ENCODE measurements around the gene SCNN1B.

The SCNN1B gene

GRCh38 chr16:23345237-23345636 lies 43.1 kb downstream of the SCNN1B start:
- Histone ChIP-seq H3K27me3 (ENCODE audit: control insufficient read depth in 5 of 5, insufficient read depth in 4 of 5, low read length in 5 of 5) (no peaks in the 10 kb centered on the region), H3K4me1 (ENCODE audit: control insufficient read depth in 5 of 5, insufficient read depth in 5 of 5, low read length in 5 of 5) (no peaks in the 10 kb centered on the region), H3K36me3 (ENCODE audit: control insufficient read depth in 5 of 5, insufficient read depth in 5 of 5, low read length in 5 of 5) (no peaks in the 10 kb centered on the region), H3K9me3 (ENCODE audit: control insufficient read depth in 5 of 5, low read length in 5 of 5) (no peaks in the 10 kb centered on the region), H3K4me3 (ENCODE audit: low read depth in 1 of 5, low read length in 5 of 5) (no peak overlapping the region), H3K27ac (ENCODE audit: low read depth, low read length) (no peak overlapping the region), H3K9ac (ENCODE audit: low read length in 5 of 5) (no peak overlapping the region)

DNA sequence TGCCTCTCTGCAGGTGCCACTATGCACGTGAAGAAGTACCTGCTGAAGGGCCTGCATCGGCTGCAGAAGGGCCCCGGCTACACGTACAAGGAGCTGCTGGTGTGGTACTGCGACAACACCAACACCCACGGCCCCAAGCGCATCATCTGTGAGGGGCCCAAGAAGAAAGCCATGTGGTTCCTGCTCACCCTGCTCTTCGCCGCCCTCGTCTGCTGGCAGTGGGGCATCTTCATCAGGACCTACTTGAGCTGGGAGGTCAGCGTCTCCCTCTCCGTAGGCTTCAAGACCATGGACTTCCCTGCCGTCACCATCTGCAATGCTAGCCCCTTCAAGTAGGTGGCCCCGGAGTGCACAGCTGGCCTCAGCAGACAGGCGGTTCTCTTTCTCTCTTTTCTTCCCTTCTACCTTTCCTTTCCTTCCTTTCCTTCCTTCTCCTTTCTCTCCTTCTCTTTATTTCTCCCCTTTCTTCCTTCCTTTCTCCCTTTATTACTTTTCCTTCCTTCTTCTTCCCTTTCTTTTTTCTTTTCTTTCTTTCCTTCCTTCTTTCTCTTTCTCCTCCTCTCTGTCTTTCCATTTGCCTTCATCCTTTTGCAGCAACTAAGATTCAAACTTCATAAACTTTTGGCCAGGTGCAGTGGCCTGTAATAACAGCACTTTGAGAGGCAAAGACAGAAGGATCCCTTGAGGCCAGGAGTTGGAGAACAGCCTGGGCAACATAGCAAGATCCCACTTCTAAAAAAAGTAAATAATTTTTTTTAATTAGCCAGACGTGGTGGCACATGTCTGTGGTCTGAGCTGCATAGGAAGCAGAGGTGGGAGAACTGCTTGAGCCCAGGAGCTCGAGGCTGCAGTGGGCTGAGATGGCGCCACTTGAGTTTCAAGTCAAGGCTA lies 46.7 kb downstream of the SCNN1B start:
- peaks cover 0 to 5% (median 3%) of the 10 kb centered on the region in 5 donors for H3K9me3 ChIP-seq (ENCODE audit: control insufficient read depth in 5 of 5, low read length in 5 of 5)
- no peaks in the 10 kb centered on the region for H3K4me1 ChIP-seq (ENCODE audit: control insufficient read depth in 5 of 5, insufficient read depth in 5 of 5, low read length in 5 of 5)
- no peak overlapping the region for H3K4me3 ChIP-seq (ENCODE audit: low read depth in 1 of 5, low read length in 5 of 5)
- H3K27me3 ChIP-seq (ENCODE audit: control insufficient read depth in 5 of 5, insufficient read depth in 4 of 5, low read length in 5 of 5) = no peaks in the 10 kb centered on the region
- H3K27ac ChIP-seq (ENCODE audit: low read depth, low read length) = no peak overlapping the region
- no peaks in the 10 kb centered on the region for H3K36me3 ChIP-seq (ENCODE audit: control insufficient read depth in 5 of 5, insufficient read depth in 5 of 5, low read length in 5 of 5)
- H3K9ac ChIP-seq (ENCODE audit: low read length in 5 of 5) = no peak overlapping the region

DNA sequence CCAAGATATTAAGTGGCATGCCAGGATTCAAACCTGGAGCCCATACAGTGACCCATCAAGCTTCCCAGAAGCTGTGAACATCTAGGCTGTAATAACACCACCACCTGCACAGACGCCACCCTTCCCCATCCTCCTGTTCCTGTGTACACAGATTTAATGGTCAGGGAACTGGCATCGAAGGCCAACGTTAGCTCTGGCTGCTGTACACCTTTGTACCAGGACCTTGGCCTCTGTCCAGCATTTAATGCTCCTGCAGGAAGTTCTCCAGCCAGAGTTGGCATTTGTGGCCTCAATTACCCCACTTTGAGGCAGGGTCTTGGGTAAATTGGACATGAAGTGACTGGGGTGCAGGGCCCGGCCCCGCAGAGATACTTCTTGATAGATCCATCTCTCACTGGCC lies 49.3 kb downstream of the SCNN1B start:
- Histone ChIP-seq H3K27ac (ENCODE audit: low read depth, low read length) (no peak overlapping the region), H3K27me3 (ENCODE audit: control insufficient read depth in 5 of 5, insufficient read depth in 4 of 5, low read length in 5 of 5) (peaks cover 0 to 3% (median 0%) of the 10 kb centered on the region in 5 donors), H3K36me3 (ENCODE audit: control insufficient read depth in 5 of 5, insufficient read depth in 5 of 5, low read length in 5 of 5) (no peaks in the 10 kb centered on the region), H3K9me3 (ENCODE audit: control insufficient read depth in 5 of 5, low read length in 5 of 5) (peaks cover 0 to 5% (median 3%) of the 10 kb centered on the region in 5 donors), H3K4me3 (ENCODE audit: low read depth in 1 of 5, low read length in 5 of 5) (no peak overlapping the region), H3K4me1 (ENCODE audit: control insufficient read depth in 5 of 5, insufficient read depth in 5 of 5, low read length in 5 of 5) (no peaks in the 10 kb centered on the region), H3K9ac (ENCODE audit: low read length in 5 of 5) (no peak overlapping the region)

DNA sequence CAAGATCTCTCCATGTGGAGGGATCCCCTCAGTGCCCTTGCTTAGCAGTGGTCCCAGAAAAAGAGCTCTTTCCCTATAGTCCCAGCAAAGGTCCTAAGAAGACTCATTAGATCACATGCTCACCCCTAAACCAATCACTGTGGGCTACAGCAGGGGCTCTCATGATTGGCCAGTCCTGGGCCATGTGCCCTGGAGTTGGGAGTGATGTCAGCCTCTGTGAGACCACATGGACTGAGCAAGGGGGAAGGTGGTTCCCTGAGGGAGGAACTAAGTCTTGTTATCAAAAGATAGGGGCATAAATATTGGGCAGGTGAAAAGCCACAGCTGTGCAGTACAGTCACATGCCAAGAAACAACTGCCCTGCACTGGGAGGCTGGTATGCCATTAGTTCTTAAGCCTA lies 51.3 kb downstream of the SCNN1B start:
- H3K9ac ChIP-seq (ENCODE audit: low read length in 5 of 5) = no peak overlapping the region
- no peak overlapping the region for H3K27ac ChIP-seq (ENCODE audit: low read depth, low read length)
- H3K36me3 ChIP-seq (ENCODE audit: control insufficient read depth in 5 of 5, insufficient read depth in 5 of 5, low read length in 5 of 5) = no peaks in the 10 kb centered on the region
- peaks cover 0 to 11% (median 0%) of the 10 kb centered on the region in 5 donors for H3K27me3 ChIP-seq (ENCODE audit: control insufficient read depth in 5 of 5, insufficient read depth in 4 of 5, low read length in 5 of 5)
- H3K9me3 ChIP-seq (ENCODE audit: control insufficient read depth in 5 of 5, low read length in 5 of 5) = peaks cover 0 to 5% (median 3%) of the 10 kb centered on the region in 5 donors
- H3K4me3 ChIP-seq (ENCODE audit: low read depth in 1 of 5, low read length in 5 of 5) = no peak overlapping the region
- H3K4me1 ChIP-seq (ENCODE audit: control insufficient read depth in 5 of 5, insufficient read depth in 5 of 5, low read length in 5 of 5) = no peaks in the 10 kb centered on the region

DNA sequence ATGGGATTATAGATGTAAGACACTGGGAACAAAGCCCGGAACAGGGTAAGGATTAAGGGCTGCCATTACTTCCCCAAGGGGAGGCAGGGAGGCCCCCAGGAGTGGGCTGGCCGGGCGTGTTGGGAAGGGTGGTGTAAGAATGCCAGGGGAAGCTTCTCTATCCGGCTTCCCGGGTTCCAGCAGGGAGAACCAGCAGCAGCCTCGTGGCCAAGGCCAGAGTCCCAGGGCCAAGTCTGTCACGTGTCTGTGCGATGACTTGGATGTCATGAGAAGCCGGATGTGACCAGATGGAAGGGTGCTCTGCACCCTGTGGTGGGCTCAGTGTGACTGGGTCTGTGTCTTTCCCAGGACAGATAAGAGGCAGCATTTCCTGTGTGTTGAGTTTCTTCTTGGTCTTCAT lies 52.1 kb downstream of the SCNN1B start:
- peaks cover 0 to 12% (median 0%) of the 10 kb centered on the region in 5 donors for H3K27me3 ChIP-seq (ENCODE audit: control insufficient read depth in 5 of 5, insufficient read depth in 4 of 5, low read length in 5 of 5)
- H3K36me3 ChIP-seq (ENCODE audit: control insufficient read depth in 5 of 5, insufficient read depth in 5 of 5, low read length in 5 of 5) = no peaks in the 10 kb centered on the region
- peaks cover 0 to 5% (median 3%) of the 10 kb centered on the region in 5 donors for H3K9me3 ChIP-seq (ENCODE audit: control insufficient read depth in 5 of 5, low read length in 5 of 5)
- H3K4me1 ChIP-seq (ENCODE audit: control insufficient read depth in 5 of 5, insufficient read depth in 5 of 5, low read length in 5 of 5) = peaks cover 0 to 2% (median 0%) of the 10 kb centered on the region in 5 donors
- no peak overlapping the region for H3K9ac ChIP-seq (ENCODE audit: low read length in 5 of 5)
- H3K27ac ChIP-seq (ENCODE audit: low read depth, low read length) = no peak overlapping the region
- no peak overlapping the region for H3K4me3 ChIP-seq (ENCODE audit: low read depth in 1 of 5, low read length in 5 of 5)

- Histone ChIP-seq H3K4me3 (ENCODE audit: low read depth in 1 of 5, low read length in 5 of 5) (no peak overlapping the region), H3K27me3 (ENCODE audit: control insufficient read depth in 5 of 5, insufficient read depth in 4 of 5, low read length in 5 of 5) (peaks cover 0 to 13% (median 0%) of the 10 kb centered on the region in 5 donors), H3K27ac (ENCODE audit: low read depth, low read length) (no peak overlapping the region), H3K9me3 (ENCODE audit: control insufficient read depth in 5 of 5, low read length in 5 of 5) (peaks cover 0 to 5% (median 3%) of the 10 kb centered on the region in 5 donors), H3K4me1 (ENCODE audit: control insufficient read depth in 5 of 5, insufficient read depth in 5 of 5, low read length in 5 of 5) (peaks cover 0 to 5% (median 2%) of the 10 kb centered on the region in 5 donors), H3K36me3 (ENCODE audit: control insufficient read depth in 5 of 5, insufficient read depth in 5 of 5, low read length in 5 of 5) (no peaks in the 10 kb centered on the region), H3K9ac (ENCODE audit: low read length in 5 of 5) (no peak overlapping the region)
Measured at GRCh38 chr16:23355106-23355670, 53.1 kb downstream of the SCNN1B start.

DNA sequence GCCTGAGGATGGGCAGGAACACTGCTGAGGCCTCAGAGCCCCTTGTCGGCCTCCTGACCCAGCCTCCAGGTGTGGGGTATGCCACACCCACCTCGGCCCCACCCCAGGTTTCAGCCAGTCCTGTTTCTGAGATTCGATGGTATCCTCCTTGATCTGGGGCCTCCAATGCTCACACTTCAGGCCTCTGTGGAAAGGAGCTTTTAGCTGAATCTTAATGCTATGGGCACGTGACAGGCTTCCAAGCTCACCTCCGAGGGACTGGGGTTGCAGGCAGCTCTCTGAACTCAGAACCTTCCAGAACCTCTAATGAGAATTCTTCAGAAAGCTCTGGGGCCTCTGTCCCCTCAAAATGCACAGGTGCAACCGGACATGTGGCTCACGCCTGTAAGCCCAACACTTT lies 54.8 kb downstream of the SCNN1B start:
- H3K4me1 ChIP-seq (ENCODE audit: control insufficient read depth in 5 of 5, insufficient read depth in 5 of 5, low read length in 5 of 5) = peaks cover 0 to 5% (median 2%) of the 10 kb centered on the region in 5 donors
- H3K27me3 ChIP-seq (ENCODE audit: control insufficient read depth in 5 of 5, insufficient read depth in 4 of 5, low read length in 5 of 5) = peaks cover 0 to 13% (median 0%) of the 10 kb centered on the region in 5 donors
- H3K4me3 ChIP-seq (ENCODE audit: low read depth in 1 of 5, low read length in 5 of 5) = no peak overlapping the region
- no peak overlapping the region for H3K27ac ChIP-seq (ENCODE audit: low read depth, low read length)
- H3K9me3 ChIP-seq (ENCODE audit: control insufficient read depth in 5 of 5, low read length in 5 of 5) = peaks cover 0 to 4% (median 2%) of the 10 kb centered on the region in 5 donors
- no peak overlapping the region for H3K9ac ChIP-seq (ENCODE audit: low read length in 5 of 5)
- H3K36me3 ChIP-seq (ENCODE audit: control insufficient read depth in 5 of 5, insufficient read depth in 5 of 5, low read length in 5 of 5) = no peaks in the 10 kb centered on the region

- peaks cover 0 to 12% (median 2%) of the 10 kb centered on the region in 5 donors for H3K4me1 ChIP-seq (ENCODE audit: control insufficient read depth in 5 of 5, insufficient read depth in 5 of 5, low read length in 5 of 5)
- no peak overlapping the region for H3K9ac ChIP-seq (ENCODE audit: low read length in 5 of 5)
- H3K4me3 ChIP-seq (ENCODE audit: low read depth in 1 of 5, low read length in 5 of 5) = no peak overlapping the region
- H3K27ac ChIP-seq (ENCODE audit: low read depth, low read length) = no peak overlapping the region
- no peaks in the 10 kb centered on the region for H3K9me3 ChIP-seq (ENCODE audit: control insufficient read depth in 5 of 5, low read length in 5 of 5)
- no peaks in the 10 kb centered on the region for H3K36me3 ChIP-seq (ENCODE audit: control insufficient read depth in 5 of 5, insufficient read depth in 5 of 5, low read length in 5 of 5)
- H3K27me3 ChIP-seq (ENCODE audit: control insufficient read depth in 5 of 5, insufficient read depth in 4 of 5, low read length in 5 of 5) = peaks cover 0 to 13% (median 0%) of the 10 kb centered on the region in 5 donors
Measured at GRCh38 chr16:23357761-23358290, 55.7 kb downstream of the SCNN1B start.

DNA sequence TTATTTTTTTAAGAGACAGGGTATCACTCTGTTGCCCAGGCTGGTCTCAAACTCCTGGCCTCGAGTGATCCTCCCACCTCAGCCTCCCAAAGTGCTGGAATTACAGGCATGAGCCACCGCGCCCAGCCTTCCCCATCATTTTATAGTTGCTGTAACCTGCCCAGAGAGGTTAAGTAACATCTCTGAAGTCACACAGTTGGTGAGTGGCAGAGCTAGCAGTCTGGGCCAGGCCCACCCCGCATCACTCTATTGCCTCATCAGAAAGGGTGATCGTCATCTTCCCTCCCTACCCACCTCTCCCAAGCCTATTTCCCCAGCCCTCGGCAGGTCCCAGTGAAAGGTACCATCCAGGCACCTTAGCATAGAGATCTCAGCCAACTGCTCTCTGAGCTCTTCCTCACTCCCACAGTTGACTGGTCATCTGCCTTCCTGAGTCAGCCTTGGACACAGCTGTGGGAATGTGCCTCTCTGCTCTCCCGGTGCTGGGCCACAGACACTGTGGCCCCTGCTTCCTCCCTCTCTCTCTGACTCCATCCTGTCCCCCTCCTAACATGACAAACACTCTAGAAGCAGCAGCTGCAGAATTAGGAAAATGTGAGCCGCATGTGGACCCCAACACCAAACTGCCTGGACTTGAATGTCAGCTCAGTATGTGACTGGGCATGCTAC lies 57.1 kb downstream of the SCNN1B start:
- Histone ChIP-seq H3K9me3 (ENCODE audit: control insufficient read depth in 5 of 5, low read length in 5 of 5) (no peaks in the 10 kb centered on the region), H3K9ac (ENCODE audit: low read length in 5 of 5) (no peak overlapping the region), H3K36me3 (ENCODE audit: control insufficient read depth in 5 of 5, insufficient read depth in 5 of 5, low read length in 5 of 5) (no peaks in the 10 kb centered on the region), H3K4me3 (ENCODE audit: low read depth in 1 of 5, low read length in 5 of 5) (no peak overlapping the region), H3K4me1 (ENCODE audit: control insufficient read depth in 5 of 5, insufficient read depth in 5 of 5, low read length in 5 of 5) (peaks cover 0 to 18% (median 2%) of the 10 kb centered on the region in 5 donors), H3K27ac (ENCODE audit: low read depth, low read length) (no peak overlapping the region), H3K27me3 (ENCODE audit: control insufficient read depth in 5 of 5, insufficient read depth in 4 of 5, low read length in 5 of 5) (peaks cover 0 to 13% (median 0%) of the 10 kb centered on the region in 5 donors)

All from subcutaneous abdominal adipose tissue (tissue), 5 donors.